Activated gamma-delta T cell treated with Interleukin-2 at 50 U/mL for 16 hours (primary cell): Measurements from ENCODE around the gene EDAR.

Source experiments
- DNase-seq: peaks from one replicate; pipeline ENCODE4 v3.0.0-alpha.2; 2020

The EDAR gene

GRCh38 chr2:109000738-109001137 lies 11.7 kb upstream of the EDAR start:
- no peak for DNase-seq

- no peak for DNase-seq
These were observed 9.9 kb upstream of the EDAR start for GRCh38 chr2:108998911-108999310.

- DNase-seq = no peak
These were observed 5.2 kb upstream of the EDAR start for GRCh38 chr2:108994178-108994577.

GRCh38 chr2:108993095-108993937 lies 4.3 kb upstream of the EDAR start:
- DNase-seq = no peak

GRCh38 chr2:108988076-108988795 lies 784 bp downstream of the EDAR start:
- no peak for DNase-seq

GRCh38 chr2:108986916-108987510 lies 2.0 kb downstream of the EDAR start:
- no peak for DNase-seq

GRCh38 chr2:108983610-108984009 lies 5.4 kb downstream of the EDAR start:
- DNase-seq = no peak

GRCh38 chr2:108983061-108983460 lies 6.0 kb downstream of the EDAR start:
- no peak for DNase-seq

- no peak for DNase-seq
These were observed 6.8 kb downstream of the EDAR start for GRCh38 chr2:108982259-108982679.

- DNase-seq = no peak
These were observed 7.2 kb downstream of the EDAR start for GRCh38 chr2:108981846-108982245.

- no peak for DNase-seq
These were observed 8.9 kb downstream of the EDAR start for GRCh38 chr2:108980076-108980475.

- no peak for DNase-seq
These were observed 9.6 kb downstream of the EDAR start for GRCh38 chr2:108979461-108979860.

- no peak for DNase-seq
These were observed 10.3 kb downstream of the EDAR start for GRCh38 chr2:108978709-108979111.

- DNase-seq = no peak
These were observed 13.2 kb downstream of the EDAR start for GRCh38 chr2:108975613-108976435.

- no peak for DNase-seq
These were observed 14.3 kb downstream of the EDAR start for GRCh38 chr2:108974674-108975073.

- DNase-seq = no peak
These were observed 16.4 kb downstream of the EDAR start for GRCh38 chr2:108972663-108973062.

GRCh38 chr2:108971661-108972566 lies 17.1 kb downstream of the EDAR start:
- DNase-seq = no peak

GRCh38 chr2:108970369-108970768 lies 18.7 kb downstream of the EDAR start:
- DNase-seq = no peak

GRCh38 chr2:108969856-108970255 lies 19.2 kb downstream of the EDAR start:
- DNase-seq = no peak

GRCh38 chr2:108968619-108969018 lies 20.4 kb downstream of the EDAR start:
- DNase-seq = no peak

- no peak for DNase-seq
These were observed 21.3 kb downstream of the EDAR start for GRCh38 chr2:108967757-108968156.
